GM19452 (cell line): ENCODE data around the gene GPX4.

Source experiments
- ATAC-seq: cut with Tn5 transposase; IDR thresholded peaks from one replicate; pipeline ENCODE4 v1.9.1; 2021; ENCODE audit not compliant: unreplicated experiment

The GPX4 gene, protein sequence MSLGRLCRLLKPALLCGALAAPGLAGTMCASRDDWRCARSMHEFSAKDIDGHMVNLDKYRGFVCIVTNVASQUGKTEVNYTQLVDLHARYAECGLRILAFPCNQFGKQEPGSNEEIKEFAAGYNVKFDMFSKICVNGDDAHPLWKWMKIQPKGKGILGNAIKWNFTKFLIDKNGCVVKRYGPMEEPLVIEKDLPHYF

DNA sequence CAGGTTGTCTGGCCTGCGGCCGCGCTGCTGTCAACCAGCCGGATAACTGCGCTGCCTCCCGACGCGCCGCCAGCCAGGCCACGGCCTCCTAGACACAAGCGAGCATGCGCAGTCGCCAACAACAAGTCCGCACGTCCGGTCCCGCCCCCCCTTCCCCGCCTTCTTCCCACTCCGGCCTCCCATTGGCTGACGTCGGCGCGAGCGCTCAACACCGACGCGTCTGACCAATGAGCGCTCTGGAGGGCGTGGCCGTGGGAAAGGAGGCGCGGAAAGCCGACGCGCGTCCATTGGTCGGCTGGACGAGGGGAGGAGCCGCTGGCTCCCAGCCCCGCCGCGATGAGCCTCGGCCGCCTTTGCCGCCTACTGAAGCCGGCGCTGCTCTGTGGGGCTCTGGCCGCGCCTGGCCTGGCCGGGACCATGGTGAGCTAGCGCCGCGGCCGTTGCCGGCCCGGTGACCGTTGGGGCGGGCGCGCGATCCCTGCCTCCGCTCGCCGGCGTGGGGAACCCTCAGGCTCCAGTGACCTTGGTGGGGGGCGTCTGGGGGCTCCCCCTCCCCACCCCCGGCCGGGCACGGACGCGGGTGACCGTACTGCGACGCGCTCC lies at the start of gene GPX4:
GPX4 (plus strand) TSS at position 287 of the 603 bp plus-strand sequence; CDS start at position 337, 50 bp downstream.
- ATAC-seq: peak; percentile 73

DNA sequence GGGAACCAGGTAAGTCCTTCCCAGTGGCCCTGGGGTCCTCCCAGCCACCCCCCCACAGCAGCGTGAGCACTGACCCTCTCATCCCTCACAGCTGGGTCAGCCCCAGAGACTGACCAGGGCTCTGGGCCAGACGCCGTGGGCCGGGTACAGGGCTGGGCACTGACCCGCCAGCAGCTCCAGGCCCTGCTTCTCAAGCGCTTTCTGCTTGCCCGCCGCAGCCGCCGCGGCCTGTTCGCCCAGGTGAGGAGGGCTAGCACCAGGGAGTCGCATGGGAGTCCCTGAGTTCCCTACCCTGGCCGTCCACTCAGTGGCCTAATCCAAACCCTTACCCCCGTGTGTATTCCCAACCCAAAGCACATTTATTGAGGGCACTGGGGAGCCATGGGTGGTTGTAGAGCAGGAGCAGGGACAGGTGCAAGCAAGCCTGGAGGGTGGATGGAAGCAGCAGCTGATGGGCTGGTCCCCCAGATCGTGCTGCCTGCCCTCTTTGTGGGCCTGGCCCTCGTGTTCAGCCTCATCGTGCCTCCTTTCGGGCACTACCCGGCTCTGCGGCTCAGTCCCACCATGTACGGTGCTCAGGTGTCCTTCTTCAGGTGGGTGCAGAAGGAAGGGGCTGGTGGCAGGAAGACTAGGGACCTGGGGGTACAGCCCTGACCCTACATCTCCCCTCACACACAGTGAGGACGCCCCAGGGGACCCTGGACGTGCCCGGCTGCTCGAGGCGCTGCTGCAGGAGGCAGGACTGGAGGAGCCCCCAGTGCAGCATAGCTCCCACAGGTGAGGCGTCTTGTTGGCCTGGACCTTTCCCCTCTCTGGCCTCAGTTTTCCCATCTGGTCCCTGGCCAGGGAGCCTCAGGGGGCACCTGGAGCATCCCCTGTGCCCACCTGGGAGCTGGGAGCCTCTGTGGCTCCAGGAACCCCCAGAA lies 49.4 kb upstream of the GPX4 start:
- ATAC-seq: no peak

DNA sequence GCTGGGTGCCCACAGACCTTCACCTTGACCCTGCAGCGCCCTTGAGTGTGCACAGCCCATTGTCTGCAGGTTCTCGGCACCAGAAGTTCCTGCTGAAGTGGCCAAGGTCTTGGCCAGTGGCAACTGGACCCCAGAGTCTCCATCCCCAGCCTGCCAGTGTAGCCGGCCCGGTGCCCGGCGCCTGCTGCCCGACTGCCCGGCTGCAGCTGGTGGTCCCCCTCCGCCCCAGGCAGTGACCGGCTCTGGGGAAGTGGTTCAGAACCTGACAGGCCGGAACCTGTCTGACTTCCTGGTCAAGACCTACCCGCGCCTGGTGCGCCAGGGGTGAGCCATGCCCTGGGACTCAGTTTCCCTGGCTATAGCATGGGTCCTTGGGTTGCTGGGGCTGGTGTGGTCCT lies 48.8 kb upstream of the GPX4 start:
- no peak for ATAC-seq

DNA sequence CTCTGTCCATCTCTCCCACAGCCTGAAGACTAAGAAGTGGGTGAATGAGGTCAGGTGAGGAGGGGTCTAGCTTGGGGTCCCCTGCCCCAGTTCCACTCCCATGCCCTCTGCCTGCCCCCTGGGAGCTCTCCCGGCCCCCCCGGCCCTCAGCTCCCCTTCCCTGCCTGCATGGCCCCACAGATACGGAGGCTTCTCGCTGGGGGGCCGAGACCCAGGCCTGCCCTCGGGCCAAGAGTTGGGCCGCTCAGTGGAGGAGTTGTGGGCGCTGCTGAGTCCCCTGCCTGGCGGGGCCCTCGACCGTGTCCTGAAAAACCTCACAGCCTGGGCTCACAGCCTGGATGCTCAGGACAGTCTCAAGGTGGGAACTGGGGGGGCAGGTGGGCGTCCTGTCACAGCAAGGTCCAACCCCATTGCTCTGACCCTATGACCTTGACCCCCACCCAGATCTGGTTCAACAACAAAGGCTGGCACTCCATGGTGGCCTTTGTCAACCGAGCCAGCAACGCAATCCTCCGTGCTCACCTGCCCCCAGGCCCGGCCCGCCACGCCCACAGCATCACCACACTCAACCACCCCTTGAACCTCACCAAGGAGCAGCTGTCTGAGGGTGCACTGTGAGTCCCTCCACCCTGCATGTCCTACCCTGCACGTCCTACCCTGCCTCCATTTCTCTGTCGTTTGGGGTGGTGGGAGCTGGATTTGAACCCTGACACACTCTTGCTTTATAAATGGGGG lies 47.7 kb upstream of the GPX4 start:
- ATAC-seq: no peak

DNA sequence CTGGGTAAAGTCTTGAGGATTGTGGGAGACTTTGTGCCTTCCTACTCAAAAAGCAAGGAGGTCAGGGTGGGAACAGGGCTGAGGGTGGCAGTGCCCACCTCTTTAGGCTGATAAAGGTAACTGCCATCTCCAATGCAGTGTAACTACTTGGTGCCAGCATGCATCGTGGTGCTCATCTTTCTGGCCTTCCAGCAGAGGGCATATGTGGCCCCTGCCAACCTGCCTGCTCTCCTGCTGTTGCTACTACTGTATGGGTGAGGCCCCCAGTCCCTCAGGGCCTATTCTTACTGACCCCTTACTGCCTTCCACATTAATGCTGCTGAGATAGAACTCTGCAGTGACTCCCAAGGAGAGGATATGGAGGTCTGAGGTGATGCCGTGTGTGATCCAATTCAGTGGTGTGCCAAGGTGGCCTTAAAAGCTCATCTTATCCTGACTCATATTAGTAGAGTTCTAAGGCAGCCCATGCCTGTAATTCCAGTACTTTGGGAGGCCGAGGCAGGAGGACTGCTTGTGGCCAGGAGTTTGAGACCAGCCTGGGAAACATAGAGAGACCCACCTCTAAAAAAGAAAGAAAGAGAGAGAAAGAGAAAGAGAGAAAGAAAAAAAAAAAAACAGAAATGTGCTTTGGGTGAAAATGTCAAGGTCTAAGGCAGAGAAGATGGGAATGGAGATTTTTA lies 46.5 kb upstream of the GPX4 start:
- no peak for ATAC-seq

DNA sequence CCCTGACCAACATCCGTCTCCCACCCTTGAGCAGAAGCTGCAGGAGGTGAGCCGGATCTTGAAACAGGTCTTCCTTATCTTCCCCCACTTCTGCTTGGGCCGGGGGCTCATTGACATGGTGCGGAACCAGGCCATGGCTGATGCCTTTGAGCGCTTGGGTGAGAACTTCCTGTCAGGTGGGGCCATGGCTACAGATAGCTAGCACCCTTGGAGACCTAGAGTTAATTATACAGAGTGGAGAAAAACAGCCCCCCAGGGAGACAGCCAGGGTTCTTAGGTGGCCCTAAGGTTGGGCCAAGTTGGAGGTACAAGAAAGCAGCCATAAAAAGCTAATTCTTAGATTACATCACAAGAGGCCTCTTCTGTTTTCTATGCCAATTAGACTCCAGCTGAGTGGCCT lies 45.7 kb upstream of the GPX4 start:
- ATAC-seq: no peak

DNA sequence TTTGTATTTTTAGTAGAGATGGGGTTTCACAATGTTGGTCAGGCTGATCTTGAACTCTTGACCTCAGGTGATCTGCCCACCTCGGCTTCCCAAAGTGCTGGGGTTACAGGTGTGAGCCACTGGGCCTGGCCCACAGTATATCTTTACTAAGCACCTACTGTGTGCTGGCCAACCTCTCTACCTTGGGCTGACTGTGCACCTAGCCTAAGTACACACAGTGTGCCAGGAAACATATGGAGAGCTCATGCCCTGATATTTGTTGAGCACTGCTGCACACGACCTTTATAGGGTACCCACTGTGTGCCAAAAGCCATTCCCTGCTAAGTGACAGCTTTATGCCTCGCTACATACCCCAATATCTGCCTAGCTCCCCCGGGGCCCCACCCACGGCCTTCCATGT lies 43.1 kb upstream of the GPX4 start:
- no peak for ATAC-seq

DNA sequence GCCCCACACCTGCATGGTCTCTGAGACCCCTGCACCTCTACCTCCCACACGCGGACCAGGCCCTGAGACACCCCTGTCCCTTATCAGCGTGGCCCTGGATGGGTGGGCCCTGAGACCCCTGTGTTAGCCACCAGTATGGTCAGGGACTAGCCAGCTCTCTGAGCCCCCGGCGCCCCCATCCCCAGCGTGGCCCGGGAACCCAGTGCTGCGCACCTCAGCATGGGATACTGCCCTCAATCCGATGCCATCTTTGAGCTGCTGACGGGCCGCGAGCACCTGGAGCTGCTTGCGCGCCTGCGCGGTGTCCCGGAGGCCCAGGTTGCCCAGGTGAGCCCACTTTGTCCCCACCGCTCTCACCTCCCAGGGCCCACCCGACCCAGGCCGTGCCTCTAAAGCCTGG lies 41.8 kb upstream of the GPX4 start:
- no peak for ATAC-seq

DNA sequence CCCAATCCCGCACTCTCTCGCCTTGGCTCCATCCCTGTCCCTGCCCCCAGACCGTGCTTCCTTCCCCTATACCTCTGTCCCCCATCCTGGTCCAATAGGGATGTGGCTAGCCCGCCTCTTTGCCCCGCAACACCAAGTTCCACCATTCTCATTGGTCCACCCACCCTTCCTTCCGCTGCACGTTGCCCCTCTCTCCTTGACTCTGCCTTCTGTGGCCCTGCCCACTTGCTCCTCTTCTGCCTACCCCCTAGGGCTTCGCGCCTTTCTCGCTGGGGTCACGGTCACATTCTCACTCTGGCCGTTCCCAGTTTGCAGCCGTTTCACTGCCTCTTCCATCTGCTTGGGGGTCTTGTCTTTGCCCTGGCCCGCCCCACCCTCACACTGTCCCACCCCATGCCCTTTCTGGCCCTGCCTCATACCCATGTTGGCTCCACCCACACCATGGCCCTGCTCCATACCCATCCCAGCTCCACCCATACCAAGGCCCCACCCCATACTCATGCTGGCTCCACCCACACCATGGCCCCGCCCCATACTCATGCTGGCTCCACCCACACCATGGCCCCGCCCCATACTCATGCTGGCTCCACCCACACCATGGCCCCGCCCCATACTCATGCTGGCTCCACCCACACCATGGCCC lies 41.3 kb upstream of the GPX4 start:
- ATAC-seq: no peak

DNA sequence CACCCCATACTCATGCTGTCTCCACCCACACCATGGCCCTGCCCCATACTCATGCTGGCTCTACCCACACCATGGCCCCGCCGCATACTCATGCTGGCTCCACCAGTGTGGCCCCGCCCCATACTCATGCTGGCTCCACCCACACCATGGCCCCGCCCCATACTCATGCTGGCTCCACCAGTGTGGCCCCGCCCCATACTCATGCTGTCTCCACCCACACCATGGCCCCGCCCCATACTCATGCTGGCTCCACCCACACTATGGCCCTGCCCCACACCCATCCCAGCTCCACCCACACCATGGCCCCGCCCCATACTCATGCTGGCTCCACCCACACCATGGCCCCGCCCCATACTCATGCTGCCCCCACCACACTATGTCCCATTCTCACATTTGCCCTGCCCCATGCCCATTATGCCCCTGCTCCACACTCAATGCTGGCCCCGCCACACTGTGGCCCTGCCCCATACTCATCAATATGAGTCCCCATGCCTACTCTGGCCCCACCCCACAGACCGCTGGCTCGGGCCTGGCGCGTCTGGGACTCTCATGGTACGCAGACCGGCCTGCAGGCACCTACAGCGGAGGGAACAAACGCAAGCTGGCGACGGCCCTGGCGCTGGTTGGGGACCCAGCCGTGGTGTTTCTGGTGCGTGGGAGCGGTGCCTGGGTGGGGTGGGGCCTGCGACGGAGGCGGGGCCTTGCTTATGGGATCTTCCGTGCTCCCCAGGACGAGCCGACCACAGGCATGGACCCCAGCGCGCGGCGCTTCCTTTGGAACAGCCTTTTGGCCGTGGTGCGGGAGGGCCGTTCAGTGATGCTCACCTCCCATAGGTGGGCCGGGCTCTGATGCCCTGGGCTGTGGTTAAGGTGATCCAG lies 40.5 kb upstream of the GPX4 start:
- ATAC-seq: no peak

DNA sequence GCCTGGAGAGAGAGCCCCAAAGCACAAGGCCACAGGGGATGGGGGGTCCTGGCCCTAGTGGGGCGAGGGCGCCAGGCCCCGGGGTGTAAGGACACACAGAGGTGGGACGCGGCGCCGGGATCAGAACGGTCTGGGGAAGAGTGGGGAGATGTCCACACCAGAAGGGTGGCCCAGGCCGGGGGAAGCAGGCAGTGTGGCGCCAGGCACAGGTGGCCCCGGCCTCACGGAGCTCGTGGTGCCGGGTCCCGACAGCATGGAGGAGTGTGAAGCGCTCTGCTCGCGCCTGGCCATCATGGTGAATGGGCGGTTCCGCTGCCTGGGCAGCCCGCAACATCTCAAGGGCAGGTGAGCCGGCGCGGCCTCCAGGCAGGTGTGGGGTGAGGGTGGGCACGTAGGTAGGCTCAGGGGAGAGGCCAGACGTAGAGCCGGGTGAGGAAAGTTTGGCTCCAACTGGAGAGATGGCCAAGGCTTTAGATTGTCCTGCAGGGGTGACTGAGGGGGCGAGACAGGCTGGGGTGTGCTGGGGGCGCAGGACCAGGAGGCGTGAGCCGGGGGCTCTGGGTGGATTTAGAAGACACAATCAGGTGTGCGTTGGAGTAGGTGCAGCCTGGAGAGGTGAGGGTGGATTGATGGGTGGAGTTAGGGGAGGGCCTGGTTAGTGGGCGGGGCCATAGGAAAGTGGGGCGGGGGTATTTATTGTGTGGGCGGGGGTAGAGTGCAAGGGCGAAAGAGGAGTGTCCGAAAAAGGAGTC lies 39.7 kb upstream of the GPX4 start:
- ATAC-seq: no peak

DNA sequence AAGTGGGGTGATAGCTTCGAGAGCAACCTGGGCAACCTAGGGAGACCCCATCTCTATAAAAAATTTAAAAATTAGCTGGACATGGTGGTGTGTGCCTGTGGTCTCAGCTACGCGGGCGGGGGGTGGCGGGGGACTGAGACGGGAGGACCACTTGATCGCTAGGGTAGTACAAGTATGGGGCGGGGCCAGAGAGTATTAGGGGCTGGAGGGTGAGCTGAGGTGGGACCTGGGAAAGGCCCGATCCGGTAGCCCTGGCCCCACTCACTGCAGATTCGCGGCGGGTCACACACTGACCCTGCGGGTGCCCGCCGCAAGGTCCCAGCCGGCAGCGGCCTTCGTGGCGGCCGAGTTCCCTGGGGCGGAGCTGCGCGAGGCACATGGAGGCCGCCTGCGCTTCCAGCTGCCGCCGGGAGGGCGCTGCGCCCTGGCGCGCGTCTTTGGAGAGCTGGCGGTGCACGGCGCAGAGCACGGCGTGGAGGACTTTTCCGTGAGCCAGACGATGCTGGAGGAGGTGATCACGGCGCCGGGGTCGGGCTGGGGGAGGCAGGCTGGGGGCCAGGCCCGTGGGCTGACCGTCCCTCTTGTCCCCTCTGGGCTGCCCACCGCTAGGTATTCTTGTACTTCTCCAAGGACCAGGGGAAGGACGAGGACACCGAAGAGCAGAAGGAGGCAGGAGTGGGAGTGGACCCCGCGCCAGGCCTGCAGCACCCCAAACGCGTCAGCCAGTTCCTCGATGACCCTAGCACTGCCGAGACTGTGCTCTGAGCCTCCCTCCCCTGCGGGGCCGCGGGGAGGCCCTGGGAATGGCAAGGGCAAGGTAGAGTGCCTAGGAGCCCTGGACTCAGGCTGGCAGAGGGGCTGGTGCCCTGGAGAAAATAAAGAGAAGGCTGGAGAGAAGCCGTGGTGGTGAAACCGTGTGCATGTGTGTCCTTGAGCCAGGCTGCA lies 38.9 kb upstream of the GPX4 start:
- ATAC-seq: no peak

DNA sequence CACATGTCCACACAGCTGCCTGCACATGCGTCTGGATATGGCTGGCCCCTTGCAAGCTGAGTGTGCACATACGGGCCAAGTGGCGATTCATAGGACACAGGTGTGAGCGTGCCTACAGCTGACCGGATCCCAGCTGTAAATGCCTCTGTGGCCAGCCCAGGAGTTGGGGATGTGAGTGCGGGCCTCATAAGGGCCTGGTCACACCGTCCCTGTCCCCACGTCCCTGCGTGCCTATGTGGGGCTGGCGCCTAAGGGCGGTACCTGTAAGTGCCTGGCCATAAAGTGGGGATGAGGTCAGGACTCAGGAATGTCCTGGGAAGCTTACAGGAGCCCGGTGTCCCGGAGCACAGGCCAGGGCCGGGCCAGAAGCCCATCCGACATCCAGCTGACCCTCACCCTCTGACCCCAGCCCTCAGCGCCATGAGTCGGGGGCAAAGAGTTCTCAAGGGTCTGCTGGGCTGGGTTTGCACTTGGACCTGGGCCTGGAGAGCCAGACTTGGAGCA lies 38.1 kb upstream of the GPX4 start:
- no peak for ATAC-seq

DNA sequence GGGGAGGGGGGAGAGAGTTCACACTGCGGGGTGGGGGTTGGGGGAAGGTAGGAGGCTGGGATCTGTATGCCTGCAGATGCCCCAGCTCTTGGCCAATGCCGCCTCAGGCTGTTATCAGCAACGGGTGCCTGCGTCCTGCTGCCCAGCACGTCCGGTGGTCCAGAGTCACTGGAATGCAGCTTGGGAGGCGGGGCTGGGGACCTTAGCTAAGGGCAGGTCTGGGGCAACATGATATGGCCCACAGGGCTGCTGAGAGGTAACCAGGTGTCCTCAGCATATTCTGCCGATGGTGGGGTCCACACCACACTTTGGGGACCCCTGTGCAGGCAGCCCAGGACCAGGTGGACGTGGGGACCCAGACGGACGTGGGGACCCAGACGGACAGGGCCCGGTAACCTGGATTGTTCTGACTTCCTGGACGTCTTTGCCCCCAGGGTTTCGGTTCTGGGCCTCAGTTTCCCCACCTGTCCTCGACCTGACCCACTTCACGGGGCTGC lies 37.5 kb upstream of the GPX4 start:
- no peak for ATAC-seq

DNA sequence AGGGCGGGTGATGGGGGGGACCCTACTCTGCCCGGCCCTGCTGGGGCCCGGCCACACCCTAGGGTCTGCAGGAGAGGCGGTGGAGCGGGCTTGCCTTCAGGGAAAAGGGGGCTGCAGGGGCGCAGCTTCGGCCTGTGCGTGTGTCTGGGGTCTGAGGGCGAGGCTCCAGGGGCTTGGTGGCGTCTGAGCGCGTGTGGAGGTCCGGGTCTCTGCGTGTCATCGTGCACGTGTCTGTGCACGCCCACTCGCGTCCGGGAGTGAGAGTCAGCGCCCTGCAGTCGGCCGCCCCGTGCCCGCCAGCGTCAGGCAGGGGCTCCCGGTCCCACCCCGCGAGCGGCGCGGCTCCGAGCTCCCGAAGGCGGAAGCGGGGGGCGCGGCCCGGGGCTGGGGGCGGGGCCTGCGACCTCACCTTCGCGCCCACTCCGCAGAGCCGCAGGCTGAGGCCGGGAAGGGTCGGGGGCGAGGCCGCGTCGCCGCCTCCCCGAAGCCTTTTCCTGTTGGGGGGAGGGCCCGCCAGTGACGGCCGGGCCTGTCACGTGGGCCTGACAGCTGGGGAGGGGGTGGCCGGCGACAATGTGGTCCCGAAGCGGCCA lies 37.0 kb upstream of the GPX4 start, which contains the start of gene ARHGAP45:
ARHGAP45 (plus strand) TSS at position 420 of the 593 bp plus-strand sequence. CDS start 239 bp downstream, outside the sequence.
- ATAC-seq: no peak

DNA sequence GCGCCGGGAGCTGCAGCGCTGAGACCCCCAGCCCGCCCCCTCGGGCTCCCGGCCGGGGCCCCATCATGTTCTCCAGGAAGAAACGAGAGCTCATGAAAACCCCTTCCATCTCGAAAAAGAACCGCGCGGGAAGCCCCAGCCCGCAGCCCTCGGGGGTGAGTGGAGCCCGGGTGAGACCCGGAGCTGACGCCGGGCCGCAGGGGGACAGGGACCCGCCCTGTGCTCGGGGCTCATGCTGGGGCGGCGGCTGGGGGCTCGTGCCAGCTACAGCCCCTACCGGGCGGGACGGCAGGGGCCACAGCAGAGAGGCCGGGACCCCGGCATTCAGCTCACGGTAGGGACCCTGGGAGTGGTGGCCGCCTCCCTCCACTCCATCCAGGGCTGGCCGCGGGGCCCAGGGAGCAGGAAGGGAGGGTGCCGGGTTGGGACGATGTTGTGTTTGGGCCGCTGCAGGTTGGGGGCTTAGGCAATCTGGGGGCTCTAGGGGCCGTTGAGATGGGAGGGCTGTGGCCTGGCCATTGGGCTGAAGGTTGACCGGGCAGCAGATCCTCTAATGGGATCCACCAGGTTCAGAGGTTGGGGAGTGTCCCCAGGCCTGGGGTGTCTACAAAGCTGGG lies 36.3 kb upstream of the GPX4 start:
- ATAC-seq: no peak
